Measurements from ENCODE around the gene RFPL1. TPM values are rescaled to one million over a fixed set of nuclear protein-coding genes. Genes with fewer than 3 reads are reported as not detected.

Gene RFPL1
- total RNA-seq, 6 experiments from 2014 or later: not detected

DNA sequence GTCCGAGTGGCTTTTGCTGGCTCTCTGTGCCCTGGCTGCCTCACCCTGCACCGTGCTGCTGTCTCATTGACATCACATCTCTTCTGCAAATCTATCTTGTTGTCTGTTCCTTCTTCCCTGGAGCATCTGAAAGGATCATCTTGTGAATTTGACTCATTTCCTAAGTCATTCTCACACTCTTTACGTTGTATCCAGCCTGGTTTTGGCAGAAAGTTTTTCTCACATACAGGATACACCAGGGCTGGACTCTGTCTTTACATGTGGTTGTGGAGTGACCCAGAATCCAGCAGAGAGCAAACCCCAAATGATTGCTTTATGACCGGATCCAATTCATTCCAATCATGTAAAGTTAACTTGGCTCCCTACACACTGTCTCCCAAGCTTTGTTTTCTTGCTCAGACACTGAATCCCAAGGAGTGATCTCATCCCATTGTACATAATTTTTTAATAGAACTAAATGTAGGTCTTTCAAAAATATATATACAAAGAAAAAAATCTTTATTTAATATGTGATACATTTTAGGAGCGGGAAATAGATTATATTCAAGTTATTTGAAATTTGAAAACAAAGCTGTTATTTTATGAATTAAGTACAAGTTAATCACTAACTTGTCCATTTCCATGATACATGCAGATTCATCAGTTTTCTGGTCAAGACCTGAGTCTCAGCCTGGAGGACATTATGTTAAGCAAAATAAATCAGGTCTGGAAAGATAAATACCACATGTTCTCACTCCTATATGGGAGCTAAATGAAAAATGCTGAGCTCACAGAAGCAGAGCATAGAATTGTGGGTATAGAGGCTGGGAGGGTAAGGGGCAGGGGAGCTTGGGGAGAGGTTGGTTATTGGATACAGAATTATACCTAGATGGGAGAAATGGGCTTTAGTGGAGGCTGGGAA lies 2.9 kb upstream of the RFPL1 start:
- no peak overlapping the region for H3K4me3 Mint-ChIP-seq
- no peak overlapping the region for H3K27ac Mint-ChIP-seq
- H3K9me3 Mint-ChIP-seq: no peaks in the 10 kb centered on the region
- TF ChIP-seq, protein P1, sequence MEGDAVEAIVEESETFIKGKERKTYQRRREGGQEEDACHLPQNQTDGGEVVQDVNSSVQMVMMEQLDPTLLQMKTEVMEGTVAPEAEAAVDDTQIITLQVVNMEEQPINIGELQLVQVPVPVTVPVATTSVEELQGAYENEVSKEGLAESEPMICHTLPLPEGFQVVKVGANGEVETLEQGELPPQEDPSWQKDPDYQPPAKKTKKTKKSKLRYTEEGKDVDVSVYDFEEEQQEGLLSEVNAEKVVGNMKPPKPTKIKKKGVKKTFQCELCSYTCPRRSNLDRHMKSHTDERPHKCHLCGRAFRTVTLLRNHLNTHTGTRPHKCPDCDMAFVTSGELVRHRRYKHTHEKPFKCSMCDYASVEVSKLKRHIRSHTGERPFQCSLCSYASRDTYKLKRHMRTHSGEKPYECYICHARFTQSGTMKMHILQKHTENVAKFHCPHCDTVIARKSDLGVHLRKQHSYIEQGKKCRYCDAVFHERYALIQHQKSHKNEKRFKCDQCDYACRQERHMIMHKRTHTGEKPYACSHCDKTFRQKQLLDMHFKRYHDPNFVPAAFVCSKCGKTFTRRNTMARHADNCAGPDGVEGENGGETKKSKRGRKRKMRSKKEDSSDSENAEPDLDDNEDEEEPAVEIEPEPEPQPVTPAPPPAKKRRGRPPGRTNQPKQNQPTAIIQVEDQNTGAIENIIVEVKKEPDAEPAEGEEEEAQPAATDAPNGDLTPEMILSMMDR (IDR thresholded peaks at IDR 0.05): no peak
- no peaks in the 10 kb centered on the region for H3K36me3 Mint-ChIP-seq (ENCODE audit: low read depth)
- H3K27me3 Mint-ChIP-seq (ENCODE audit: insufficient read depth): peaks cover 53% of the 10 kb centered on the region
- DNase-seq: no peak
- no peaks in the 10 kb centered on the region for H3K4me1 Mint-ChIP-seq (ENCODE audit: low read depth)

DNA sequence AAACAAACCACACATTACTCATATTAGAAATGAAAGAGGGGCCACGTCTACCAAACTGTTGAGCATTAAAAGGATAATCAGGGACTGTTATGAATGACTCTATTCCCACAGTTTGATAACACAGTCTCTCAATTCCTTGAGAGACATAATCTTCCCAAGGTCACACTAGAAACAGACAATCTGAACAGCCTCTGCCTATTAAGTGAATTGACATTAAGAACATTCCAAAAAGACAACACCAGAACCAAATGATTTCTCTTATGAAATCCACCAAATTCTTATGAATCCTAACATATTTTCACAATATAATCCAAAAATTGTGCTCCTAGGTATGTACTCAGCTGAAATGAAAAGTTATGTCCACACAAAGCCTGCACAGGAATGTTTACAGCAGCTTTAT lies 4.6 kb downstream of the RFPL1 start:
- H3K27ac Mint-ChIP-seq: no peak overlapping the region

DNA sequence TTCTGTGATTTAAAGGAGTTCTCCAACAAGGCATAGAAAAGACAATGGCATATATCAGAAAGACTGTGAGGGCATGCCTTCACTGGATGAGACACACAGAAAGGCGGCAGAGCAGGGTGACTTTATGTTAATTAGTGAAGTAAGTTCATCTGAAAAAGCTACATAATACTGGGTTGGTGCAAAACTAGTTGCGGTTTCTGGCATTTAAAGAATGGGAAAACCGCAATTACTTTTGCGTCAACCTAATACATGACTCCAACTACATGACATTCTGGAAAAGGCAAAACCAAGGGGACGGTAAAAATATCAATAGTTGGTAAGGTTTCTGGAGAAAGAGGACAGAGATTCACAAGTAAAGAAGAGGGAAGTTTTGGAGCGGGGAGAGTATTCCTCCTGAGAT lies 5.1 kb downstream of the RFPL1 start:
- Mint-ChIP-seq H3K27me3 (ENCODE audit: insufficient read depth) (peaks cover 35% of the 10 kb centered on the region), H3K9me3 (no peaks in the 10 kb centered on the region), H3K36me3 (ENCODE audit: low read depth) (no peaks in the 10 kb centered on the region), H3K4me3 (no peak overlapping the region), H3K4me1 (ENCODE audit: low read depth) (peaks cover 8% of the 10 kb centered on the region; the same call in 1 of the 2 replicates), H3K27ac (no peak overlapping the region)
- TF ChIP-seq, protein P1 (IDR thresholded peaks at IDR 0.05): no peak
- DNase-seq: no peak

More for the DNA sequence above, 4.6 kb downstream of the RFPL1 start:
- Mint-ChIP-seq H3K9me3 (no peaks in the 10 kb centered on the region), H3K4me3 (no peak overlapping the region), H3K36me3 (ENCODE audit: low read depth) (no peaks in the 10 kb centered on the region), H3K4me1 (ENCODE audit: low read depth) (peaks cover 8% of the 10 kb centered on the region; the same call in 1 of the 2 replicates), H3K27me3 (ENCODE audit: insufficient read depth) (peaks cover 37% of the 10 kb centered on the region)
- TF ChIP-seq, protein P1 (IDR thresholded peaks at IDR 0.05): no peak
- DNase-seq: no peak

DNA sequence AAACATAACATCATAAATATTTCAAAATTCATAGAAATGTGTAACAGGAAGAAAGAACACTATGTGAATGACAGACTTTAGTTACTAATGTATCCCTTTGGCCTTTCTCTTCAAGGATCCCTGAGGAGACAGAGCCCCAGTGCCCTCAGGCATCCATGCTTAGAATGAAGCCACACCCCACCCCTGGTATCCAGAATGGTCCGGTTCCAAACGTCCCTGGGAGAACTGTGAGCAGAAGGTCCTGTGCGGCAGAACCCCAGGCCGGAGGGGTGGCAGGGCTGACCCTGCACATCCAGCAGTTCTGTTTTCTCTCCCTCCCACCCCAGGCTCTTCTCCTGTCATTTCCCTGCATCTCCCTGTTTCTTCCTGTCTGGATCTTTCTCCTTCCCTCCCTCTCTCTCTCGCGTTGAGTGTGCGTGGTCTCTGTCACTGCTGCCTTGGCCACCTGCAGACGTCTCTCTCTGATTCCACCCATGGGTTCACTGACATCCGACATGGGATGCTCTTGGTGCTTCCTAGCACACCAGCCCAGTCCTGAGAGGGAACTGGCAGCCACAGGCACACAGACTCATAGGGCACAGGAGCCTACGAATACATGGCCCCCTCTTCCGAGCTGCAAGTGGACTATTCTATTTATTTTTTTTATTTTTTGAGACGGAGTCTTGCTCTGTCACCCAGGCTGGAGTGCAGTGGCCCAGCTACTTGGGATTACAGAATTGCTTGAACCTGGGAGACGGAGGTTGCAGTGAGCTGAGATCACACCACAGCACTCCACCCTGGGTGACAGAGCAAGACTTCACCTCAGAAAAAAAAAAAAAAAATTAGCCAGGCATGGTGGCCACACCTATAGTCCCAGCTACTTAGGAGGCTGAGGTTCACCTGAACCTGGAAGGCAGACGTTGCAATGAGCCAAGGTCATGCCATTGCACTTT lies 5.7 kb downstream of the RFPL1 start:
- H3K36me3 Mint-ChIP-seq (ENCODE audit: low read depth): no peaks in the 10 kb centered on the region
- H3K9me3 Mint-ChIP-seq: no peaks in the 10 kb centered on the region
- H3K4me3 Mint-ChIP-seq: no peak overlapping the region
- H3K4me1 Mint-ChIP-seq (ENCODE audit: low read depth): peaks cover 8% of the 10 kb centered on the region; the same call in 1 of the 2 replicates
- no peak overlapping the region for H3K27ac Mint-ChIP-seq
- DNase-seq: no peak
- peaks cover 33% of the 10 kb centered on the region for H3K27me3 Mint-ChIP-seq (ENCODE audit: insufficient read depth)
- TF ChIP-seq, protein P1 (IDR thresholded peaks at IDR 0.05): no peak

DNA sequence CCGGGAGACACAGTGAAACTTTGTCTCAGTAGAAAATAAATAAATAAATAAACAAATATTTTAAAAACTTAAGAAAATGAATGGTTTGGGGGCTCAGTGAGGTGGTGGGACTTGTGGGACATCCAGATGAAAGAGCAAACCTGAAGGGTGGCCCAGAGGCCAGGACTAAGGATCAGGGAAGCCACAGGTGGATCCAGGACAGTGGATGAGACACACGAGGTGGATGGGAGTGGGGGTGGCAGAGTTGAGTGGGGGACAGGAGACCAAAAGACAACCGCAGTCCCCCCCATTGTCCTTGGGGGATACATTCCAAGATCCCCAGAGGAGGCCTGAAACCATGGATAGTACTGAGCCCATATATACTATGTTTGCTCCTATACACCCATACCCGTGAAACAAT lies 7.1 kb downstream of the RFPL1 start:
- DNase-seq: no peak
- no peaks in the 10 kb centered on the region for H3K36me3 Mint-ChIP-seq (ENCODE audit: low read depth)
- TF ChIP-seq, protein P1 (IDR thresholded peaks at IDR 0.05): no peak
- no peak overlapping the region for H3K27ac Mint-ChIP-seq
- peaks cover 8% of the 10 kb centered on the region; the same call in 1 of the 2 replicates for H3K4me1 Mint-ChIP-seq (ENCODE audit: low read depth)
- H3K27me3 Mint-ChIP-seq (ENCODE audit: insufficient read depth): peaks cover 34% of the 10 kb centered on the region
- no peak overlapping the region for H3K4me3 Mint-ChIP-seq
- no peaks in the 10 kb centered on the region for H3K9me3 Mint-ChIP-seq
